Activated CD8-positive, alpha-beta memory T cell treated with anti-CD3 and anti-CD28 coated beads for 1 hour (primary cell): ENCODE results near the gene FAM13B.
"Not testable (repeated sequence)": the region's sequence is repeated elsewhere in the genome, so short reads cannot be mapped to it uniquely, and the experiment has no call there.

Experiments used
- DNase-seq, 2 donors: peaks; one replicate each; pipeline ENCODE4 v3.0.0-alpha.2; 2020; ENCODE audit warnings: low read depth in 1 of 2; ENCODE audit errors: extremely low read depth in 1 of 2

FAM13B gene

GRCh38 chr5:138035605-138036537 is 3.0 kb upstream of the FAM13B start:
- peak; percentile 15 to 23 for DNase-seq

GRCh38 chr5:138033907-138034306 is 1.0 kb upstream of the FAM13B start:
- no peak for DNase-seq

- no peak for DNase-seq
These were observed 518 bp upstream of the FAM13B start for GRCh38 chr5:138033386-138033808.

GRCh38 chr5:138032028-138032571 is 779 bp downstream of the FAM13B start:
- peak; percentile 9 to 24 for DNase-seq

GRCh38 chr5:138029944-138030343 is 2.9 kb downstream of the FAM13B start:
- DNase-seq = no peak

GRCh38 chr5:138029501-138029900 is 3.4 kb downstream of the FAM13B start:
- no peak for DNase-seq

- DNase-seq = no peak
These were observed 3.9 kb downstream of the FAM13B start for GRCh38 chr5:138028971-138029365.

GRCh38 chr5:138028262-138028970 is 4.5 kb downstream of the FAM13B start:
- not testable (repeated sequence) for DNase-seq

- DNase-seq = not testable (repeated sequence)
These were observed 6.1 kb downstream of the FAM13B start for GRCh38 chr5:138026793-138027192.

- DNase-seq = no peak
These were observed 7.6 kb downstream of the FAM13B start for GRCh38 chr5:138025285-138025684.

- DNase-seq = no peak
These were observed 8.8 kb downstream of the FAM13B start for GRCh38 chr5:138024117-138024516.

GRCh38 chr5:138022912-138023311 is 10.0 kb downstream of the FAM13B start:
- DNase-seq = no peak

- no peak for DNase-seq
These were observed 11.1 kb downstream of the FAM13B start for GRCh38 chr5:138021771-138022170.

GRCh38 chr5:138018849-138019248 is 14.0 kb downstream of the FAM13B start:
- DNase-seq = no peak

GRCh38 chr5:138015916-138016315 is 17.0 kb downstream of the FAM13B start:
- no peak for DNase-seq

GRCh38 chr5:138011991-138012390 is 20.9 kb downstream of the FAM13B start:
- no peak for DNase-seq

- DNase-seq = no peak
These were observed 32.7 kb downstream of the FAM13B start for GRCh38 chr5:138000102-138000723.

- no peak for DNase-seq
These were observed 35.1 kb downstream of the FAM13B start for GRCh38 chr5:137997726-137998213.

- no peak for DNase-seq
These were observed 37.1 kb downstream of the FAM13B start for GRCh38 chr5:137995749-137996128.

GRCh38 chr5:137995077-137995748 is 37.7 kb downstream of the FAM13B start:
- DNase-seq = no peak
